ENCODE results near the gene SPEN. TPM values are rescaled to one million over a fixed set of nuclear protein-coding genes. Genes with fewer than 3 reads are reported as not detected.
A peak's percentile ranks its signal among the peaks of the same experiment; 100 is the strongest.
"Not testable (repeated sequence)": the region's sequence is repeated elsewhere in the genome, so short reads cannot be mapped to it uniquely, and the experiment has no call there.

Gene SPEN
- polyA plus RNA-seq, 10 donors: 28.0 to 40.5 (median 34.9) TPM

DNA sequence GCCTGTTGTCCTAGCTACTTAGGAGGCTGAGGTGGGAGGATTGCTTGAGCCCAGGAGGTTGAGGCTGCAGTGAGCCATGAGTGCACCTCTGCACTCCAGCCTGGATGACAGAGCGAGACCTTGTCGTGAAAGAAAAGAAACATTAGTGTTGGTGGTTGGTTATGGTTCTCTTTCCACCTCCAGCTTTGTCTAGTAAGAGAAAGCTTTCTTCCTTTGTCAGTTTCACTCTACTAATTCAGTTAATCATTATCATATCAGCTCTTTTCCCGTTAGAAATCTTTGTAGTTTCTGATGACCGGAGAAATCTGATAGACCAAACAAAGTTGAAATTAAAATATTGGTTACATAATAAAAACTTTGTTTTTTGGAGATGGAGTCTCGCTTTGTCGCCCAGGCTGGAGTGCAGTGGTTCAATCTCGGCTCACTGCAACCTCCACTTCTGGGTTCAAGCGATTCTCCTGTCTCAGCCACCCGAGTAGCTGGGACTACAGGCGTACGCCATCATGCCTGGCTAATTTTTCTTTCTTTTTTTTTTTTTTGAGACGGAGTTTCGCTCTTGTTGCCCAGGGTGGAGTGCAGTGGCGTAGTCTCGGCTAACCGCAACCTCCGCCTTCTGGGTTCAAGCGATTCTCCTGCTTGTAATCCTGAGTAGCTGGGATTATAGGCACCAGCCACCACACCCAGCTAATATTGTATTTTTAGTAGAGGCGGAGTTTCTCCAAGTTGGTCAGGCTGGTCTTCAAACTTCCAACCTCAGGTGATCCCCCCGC, 49.5 kb downstream of the SPEN start:
- DNase-seq: not testable (repeated sequence)

DNA sequence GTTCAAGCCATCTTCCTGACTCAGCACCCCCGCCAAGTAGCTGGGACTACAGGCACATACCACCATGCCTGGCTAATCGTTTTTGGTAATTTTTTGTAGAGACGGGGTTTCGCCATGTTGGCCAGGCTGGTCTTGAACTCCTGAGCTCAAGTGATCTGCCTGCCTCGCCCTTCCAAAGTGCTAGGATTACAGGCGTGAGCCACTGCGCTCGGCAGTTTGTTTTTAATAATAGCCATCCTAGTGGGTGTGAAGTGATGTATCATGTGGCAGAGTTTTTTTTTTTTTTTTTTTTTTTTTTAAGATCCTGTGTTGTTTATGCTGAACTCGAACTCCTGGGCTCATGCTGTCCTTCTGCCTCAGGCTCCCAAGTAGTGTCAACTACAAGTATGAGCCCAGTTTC, 51.8 kb downstream of the SPEN start:
- no peak for DNase-seq

DNA sequence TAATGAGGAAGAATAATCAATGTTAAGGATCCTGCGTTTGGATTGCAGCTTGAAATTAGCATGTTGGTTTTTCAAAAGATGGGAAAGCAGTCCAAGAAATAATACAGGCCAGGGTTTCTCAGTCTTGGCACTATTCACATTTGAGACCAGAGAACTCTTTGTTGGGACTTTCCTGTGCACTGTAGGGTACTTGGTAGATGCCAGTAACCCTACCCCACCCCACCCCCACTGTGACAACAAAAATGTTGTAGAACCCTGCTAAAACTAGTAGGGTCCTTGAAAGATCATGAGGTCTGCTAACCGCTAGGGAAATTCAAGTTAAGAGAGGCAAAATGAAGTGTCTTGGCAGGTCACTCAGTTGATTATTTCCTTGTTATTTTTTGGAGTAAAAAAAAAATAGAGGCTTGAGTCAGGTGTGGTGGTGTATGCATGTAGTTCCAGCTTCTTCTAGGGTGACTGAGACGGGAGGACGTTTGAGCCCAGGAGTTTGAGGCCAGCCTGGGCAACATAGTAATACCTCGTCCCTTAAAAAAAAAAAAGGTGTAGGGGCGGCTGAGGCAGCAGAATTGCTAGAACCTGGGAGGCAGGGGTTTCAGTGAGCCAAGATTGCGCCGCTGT, 53.3 kb downstream of the SPEN start:
- no peak for DNase-seq

DNA sequence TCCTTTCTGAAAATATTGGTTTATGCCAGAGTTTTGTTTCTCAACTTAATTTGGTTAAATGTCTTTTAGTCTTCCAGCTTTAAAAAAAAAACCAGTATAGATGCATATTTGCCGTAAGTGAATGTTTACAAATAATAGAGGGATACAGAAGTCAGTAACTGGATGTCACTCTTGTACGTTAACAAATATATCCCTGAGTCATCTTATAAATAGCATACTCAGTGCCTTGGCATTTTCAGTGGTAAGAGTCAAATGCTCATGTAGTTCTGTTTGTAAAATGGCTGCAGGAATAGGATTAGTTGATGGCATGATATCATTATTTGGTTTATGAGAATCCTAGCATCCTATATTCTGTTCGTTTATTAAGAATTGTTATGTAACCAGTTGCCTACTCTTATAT, 55.4 kb downstream of the SPEN start:
- no peak for DNase-seq

DNA sequence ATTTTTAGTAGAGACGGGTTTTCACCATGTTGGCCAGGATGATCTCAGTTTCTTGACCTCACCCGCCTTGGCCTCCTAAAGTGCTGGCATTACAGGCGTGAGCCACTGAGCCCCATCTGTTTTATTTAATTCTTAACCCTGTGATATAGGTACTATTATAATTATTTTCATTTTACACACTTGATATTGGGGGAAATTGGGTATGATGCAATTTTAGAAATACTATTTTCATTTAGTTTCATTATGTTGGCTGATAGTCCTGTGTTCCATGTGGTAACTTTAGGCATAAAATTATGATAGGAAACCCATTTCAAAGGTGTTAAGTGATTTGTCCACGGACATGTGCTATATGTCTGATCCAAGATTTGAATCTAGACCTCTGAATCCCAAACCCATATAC, 61.1 kb downstream of the SPEN start:
- no peak for DNase-seq

DNA sequence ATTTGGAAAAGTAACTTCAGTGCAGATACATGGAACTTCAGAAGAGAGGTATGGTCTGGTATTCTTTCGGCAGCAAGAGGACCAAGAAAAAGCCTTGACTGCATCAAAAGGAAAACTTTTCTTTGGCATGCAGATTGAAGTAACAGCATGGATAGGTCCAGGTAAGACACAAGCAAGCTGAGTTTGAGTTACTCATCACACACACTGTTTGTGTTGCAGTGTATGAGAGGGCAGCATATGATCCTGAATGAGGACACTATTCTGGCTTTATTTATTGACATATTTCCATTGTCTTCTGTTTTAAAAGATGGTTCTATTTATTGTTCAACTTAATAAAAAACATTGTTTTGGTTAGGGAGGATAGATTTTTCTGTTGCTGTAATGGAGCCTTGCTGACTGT, 63.6 kb downstream of the SPEN start:
- no peak for DNase-seq

DNA sequence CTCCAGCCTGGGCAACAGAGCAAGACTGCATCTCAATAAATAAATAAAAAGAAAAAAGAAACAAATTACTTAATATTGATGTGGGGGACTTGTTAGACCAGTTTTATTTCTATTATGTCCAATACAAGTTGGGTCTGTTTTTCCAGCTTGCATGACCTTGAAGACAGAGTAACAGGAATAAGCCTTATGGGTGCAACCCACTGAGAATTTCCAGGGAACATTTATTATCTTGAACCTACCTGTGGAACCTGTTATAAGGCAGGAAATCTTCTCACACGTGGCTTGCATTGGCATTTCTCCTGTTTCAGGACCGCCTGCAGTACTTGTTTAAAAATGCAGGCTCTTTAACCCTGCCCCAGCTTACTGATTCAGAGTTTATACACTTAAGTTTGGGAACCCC, 64.4 kb downstream of the SPEN start:
- no peak for DNase-seq

DNA sequence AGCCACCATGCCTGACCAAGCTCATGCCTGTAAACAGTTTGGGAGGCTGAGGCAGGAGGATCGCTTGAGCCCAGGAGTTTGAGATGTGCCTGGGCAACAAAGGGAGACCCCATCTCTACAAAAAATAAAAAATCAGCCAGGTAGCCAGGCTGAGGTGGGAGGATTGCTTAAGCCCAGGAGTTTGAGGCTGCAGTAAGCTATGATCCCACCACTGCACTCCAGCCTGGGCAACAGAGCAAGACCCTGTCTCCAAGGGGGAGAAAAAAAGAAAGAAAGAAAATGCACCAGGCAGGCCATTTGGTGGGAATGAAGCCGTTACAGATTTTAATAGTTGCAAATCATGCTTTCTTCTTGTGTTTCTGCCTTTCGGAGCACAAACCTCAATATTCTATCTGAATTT, 66.1 kb downstream of the SPEN start:
- DNase-seq: not testable (repeated sequence)

DNA sequence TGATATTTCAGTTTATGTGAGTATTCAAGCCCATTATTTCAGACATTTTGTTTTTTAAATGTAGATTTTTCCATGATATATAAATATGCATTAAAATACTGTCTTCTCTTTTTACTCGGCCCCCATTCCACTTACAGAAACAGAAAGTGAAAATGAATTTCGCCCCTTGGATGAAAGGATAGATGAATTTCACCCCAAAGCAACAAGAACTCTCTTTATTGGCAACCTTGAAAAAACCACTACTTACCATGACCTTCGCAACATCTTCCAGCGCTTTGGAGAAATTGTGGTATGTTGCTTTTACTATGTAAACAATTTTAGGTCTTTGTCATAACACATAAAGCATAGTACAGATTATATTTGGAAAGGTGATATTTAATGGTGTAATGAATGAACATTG, 68.5 kb downstream of the SPEN start:
- DNase-seq: no peak

DNA sequence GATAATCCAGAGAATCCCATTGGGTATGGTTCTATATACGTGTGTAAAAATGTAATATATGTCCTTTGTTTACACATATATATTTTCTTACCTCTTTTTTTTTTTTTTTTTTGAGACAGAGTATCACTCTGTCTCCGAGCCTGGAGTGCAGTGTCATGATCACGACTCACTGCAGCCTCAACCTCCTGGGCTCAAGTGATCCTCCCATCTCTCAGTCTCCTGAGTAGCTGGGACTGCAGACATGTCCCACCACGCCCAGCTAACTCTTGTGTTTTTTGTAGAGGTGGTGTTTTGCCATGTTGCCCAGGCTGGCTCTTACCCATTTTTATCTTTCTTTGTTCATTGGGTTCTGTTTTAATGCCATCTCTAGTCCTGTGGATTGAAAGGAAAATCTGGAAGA, 68.9 kb downstream of the SPEN start:
- no peak for DNase-seq

DNA sequence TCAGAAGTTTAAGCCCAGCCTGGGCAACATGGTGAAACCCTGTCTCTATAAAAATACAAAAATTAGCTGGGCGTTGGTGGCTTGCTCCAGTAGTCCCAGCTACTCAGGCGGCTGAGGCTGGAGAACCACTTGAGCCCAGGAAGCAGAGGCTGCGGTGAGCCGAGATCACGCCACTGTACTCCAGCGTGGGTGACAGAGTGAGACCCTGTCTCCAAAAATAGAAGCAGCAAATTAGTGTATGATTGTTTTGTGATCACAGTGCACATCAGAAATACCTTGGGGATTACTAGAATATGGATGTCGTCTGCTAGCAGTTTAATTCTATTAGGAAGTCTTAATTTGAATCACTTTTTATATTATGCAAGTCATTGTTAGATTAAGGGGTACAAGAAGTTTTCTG, 69.4 kb downstream of the SPEN start:
- DNase-seq: no peak

DNA sequence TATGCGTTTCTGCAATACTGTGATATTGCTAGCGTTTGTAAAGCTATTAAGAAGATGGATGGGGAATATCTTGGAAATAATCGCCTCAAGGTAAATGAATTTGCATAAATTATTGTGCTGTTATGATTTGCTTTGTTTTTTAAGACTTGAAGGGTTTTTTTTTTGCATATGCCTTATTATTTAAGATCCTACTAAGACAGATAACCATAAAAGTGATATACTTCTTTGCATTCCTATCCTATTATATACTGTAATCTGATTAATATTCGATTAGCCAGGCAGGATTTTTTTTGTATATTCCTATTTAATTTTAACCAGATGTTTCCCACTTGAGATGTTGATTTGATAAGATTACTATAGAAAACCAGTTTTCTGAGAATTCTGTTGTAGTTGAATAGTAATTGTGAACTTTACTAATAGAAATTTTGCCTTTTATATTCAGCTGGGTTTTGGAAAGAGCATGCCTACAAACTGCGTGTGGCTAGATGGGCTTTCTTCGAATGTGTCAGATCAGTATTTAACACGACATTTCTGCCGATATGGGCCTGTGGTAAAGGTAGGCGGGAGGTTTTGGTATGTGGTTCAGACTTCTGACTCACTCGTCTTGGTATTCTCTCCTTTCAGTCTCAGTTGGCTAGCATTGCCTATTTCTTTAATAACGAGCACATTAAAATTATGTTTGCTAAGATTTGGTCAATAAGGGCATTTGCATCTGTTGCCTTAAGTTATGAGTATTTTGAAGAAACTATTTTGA, 71.6 kb downstream of the SPEN start:
- peak in 1 of 3 donors; percentile 61 for DNase-seq

DNA sequence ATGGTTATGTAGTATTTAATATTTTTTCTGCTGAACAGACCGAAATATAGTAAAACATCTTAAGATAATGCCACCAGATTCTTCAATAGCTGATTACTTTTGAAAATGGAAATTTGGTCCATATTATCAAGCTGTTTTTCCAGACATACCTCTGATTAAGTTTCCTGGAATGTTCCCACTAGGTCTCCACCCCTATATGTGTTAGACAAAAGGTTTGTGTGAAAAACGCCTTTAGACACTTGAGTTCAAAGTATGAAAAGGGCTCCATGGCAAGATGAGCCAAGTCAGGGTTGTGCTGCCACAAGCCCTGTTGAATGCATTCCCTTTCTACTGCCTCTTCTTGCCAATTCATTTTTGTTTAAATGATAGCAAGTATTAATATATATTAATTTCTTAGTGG, 75.7 kb downstream of the SPEN start:
- no peak for DNase-seq

DNA sequence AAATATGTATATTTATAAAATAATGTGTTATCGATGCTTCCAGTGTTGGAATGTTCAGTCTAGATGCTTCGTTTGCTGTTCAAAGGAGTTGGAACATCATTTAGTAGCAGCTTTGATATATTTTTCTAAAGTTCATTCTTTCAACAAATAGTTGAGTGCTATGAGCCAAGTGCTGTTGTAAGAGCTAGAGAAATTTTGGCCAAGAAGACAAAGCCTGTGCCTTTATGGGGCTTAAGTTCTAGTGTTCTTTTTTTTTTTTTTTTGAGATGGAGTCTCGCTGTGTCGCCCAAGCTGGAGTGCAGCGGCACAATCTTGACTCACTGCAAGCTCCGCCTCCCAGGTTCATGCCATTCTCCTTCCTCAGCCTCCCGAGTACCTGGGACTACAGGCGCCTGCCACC, 78.9 kb downstream of the SPEN start:
- DNase-seq: not testable (repeated sequence)

DNA sequence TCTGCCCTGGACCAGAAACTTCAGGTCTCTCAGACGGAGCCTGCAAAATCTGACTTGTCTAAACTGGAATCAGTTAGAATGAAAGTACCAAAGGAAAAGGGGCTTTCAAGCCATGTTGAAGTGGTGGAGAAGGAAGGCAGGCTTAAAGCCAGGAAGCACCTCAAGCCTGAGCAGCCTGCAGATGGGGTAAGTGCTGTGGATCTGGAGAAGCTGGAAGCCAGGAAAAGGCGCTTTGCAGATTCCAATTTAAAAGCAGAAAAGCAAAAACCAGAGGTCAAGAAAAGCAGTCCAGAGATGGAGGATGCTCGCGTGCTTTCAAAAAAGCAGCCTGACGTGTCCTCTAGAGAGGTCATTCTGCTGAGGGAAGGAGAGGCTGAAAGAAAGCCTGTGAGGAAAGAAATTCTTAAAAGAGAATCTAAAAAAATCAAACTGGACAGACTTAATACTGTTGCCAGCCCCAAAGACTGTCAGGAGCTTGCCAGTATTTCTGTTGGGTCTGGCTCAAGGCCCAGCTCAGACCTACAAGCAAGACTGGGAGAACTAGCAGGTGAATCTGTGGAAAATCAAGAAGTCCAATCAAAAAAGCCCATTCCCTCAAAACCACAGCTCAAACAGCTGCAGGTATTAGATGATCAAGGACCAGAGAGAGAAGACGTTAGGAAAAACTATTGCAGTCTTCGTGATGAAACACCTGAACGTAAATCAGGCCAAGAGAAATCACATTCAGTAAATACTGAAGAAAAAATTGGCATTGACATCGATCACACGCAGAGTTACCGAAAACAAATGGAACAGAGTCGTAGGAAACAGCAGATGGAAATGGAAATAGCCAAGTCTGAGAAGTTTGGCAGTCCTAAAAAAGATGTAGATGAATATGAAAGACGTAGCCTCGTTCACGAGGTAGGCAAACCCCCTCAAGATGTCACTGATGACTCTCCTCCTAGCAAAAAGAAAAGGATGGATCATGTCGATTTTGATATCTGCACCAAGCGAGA, 81.8 kb downstream of the SPEN start:
- DNase-seq: no peak

DNA sequence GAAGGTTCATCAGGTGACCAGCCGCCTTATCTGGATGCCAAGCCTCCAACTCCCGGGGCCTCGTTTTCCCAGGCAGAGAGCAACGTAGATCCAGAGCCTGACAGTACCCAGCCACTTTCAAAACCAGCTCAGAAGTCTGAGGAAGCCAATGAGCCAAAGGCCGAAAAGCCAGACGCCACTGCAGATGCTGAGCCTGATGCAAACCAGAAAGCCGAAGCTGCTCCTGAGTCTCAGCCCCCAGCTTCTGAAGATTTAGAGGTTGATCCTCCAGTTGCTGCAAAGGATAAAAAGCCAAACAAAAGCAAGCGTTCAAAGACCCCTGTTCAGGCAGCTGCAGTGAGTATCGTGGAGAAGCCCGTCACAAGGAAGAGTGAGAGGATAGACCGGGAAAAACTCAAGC, 83.9 kb downstream of the SPEN start:
- no peak for DNase-seq

DNA sequence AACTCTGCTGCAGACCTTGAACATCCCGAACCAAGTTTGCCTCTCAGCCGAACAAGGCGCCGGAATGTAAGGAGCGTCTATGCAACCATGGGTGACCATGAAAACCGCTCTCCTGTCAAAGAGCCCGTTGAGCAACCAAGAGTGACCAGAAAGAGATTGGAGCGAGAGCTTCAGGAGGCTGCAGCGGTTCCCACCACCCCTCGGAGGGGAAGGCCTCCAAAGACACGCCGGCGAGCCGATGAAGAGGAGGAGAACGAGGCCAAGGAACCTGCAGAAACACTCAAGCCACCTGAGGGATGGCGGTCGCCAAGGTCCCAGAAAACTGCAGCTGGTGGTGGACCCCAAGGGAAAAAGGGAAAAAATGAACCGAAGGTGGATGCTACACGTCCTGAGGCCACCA, 84.4 kb downstream of the SPEN start:
- DNase-seq: no peak

DNA sequence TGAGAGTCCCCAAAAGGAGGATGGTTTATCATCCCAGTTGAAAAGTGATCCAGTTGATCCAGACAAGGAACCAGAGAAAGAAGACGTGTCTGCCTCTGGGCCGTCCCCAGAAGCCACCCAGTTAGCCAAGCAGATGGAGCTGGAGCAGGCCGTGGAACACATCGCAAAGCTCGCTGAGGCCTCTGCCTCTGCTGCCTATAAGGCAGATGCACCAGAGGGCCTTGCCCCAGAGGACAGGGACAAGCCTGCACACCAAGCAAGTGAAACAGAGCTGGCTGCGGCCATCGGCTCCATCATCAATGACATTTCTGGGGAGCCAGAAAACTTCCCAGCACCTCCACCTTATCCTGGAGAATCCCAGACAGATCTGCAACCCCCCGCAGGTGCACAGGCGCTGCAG, 85.1 kb downstream of the SPEN start:
- no peak for DNase-seq

DNA sequence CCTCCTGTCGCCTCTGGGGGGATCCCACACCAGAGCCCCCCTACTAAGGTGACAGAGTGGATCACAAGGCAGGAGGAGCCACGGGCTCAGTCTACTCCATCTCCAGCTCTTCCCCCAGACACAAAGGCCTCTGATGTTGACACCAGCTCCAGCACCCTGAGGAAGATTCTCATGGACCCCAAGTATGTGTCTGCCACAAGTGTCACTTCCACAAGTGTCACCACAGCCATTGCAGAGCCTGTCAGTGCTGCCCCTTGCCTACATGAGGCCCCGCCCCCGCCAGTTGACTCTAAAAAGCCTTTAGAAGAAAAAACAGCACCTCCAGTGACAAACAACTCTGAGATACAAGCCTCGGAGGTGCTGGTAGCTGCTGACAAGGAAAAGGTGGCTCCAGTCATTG, 86.2 kb downstream of the SPEN start:
- DNase-seq: no peak

DNA sequence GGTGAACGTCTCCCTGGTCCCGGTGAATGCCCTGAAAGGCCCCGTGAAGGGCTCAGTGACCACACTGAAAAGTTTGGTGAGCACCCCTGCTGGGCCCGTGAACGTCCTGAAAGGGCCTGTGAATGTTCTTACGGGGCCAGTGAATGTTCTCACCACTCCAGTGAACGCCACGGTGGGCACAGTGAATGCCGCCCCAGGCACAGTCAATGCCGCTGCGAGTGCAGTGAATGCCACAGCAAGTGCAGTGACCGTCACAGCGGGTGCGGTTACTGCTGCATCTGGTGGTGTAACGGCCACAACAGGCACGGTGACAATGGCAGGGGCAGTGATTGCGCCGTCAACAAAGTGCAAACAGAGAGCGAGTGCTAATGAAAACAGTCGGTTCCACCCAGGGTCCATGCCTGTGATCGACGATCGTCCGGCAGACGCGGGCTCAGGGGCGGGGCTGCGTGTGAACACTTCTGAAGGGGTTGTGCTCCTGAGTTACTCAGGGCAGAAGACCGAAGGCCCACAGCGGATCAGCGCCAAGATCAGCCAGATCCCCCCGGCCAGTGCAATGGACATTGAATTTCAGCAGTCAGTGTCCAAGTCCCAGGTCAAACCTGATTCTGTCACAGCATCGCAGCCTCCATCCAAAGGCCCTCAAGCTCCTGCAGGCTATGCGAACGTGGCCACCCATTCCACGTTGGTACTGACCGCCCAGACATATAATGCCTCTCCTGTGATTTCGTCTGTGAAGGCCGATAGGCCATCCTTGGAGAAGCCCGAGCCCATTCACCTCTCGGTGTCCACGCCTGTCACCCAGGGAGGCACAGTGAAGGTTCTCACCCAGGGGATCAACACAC, 86.9 kb downstream of the SPEN start:
- no peak for DNase-seq
